ENCODE results near the gene CKS2.

DNA sequence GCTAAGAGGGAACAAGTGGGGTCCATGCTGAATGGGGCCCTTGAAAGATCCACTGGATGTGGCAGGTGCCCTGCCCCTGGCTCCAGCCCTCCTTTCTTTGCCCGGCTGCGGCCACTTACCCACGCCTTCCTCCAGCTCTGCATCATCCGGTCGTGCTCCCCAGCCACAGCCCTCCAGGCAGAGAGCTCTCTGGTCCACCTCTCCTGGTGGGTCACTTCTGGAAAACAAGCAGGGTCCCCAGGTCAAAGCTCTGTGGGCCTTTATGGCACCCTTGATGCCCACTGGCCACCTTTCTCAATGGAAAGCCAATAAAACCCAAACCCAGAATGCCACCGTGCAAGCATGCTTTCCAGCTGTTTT lies 52.3 kb downstream of the CKS2 start:
- TF ChIP-seq, protein P1, sequence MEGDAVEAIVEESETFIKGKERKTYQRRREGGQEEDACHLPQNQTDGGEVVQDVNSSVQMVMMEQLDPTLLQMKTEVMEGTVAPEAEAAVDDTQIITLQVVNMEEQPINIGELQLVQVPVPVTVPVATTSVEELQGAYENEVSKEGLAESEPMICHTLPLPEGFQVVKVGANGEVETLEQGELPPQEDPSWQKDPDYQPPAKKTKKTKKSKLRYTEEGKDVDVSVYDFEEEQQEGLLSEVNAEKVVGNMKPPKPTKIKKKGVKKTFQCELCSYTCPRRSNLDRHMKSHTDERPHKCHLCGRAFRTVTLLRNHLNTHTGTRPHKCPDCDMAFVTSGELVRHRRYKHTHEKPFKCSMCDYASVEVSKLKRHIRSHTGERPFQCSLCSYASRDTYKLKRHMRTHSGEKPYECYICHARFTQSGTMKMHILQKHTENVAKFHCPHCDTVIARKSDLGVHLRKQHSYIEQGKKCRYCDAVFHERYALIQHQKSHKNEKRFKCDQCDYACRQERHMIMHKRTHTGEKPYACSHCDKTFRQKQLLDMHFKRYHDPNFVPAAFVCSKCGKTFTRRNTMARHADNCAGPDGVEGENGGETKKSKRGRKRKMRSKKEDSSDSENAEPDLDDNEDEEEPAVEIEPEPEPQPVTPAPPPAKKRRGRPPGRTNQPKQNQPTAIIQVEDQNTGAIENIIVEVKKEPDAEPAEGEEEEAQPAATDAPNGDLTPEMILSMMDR (IDR thresholded peaks at IDR 0.05; ENCODE audit: control extremely low read depth in 1 of 3, insufficient read depth in 1 of 3, low read depth in 1 of 3, low read length in 3 of 3) = no peak
- TF ChIP-seq EGR1 (IDR thresholded peaks at IDR 0.05; ENCODE audit: borderline replicate concordance, low read depth, low read length) (no peak), KDM1A (IDR thresholded peaks at IDR 0.05; ENCODE audit: borderline replicate concordance, low read length) (no peak), KDM5A (IDR thresholded peaks at IDR 0.05; ENCODE audit: low read length) (no peak), POLR2AphosphoS5 (IDR thresholded peaks at IDR 0.05; ENCODE audit: low read depth, low read length) (no peak), CTBP2 (IDR thresholded peaks at IDR 0.05; ENCODE audit: borderline replicate concordance, insufficient read depth, insufficient read length, low read length) (no peak), MAFK (IDR thresholded peaks at IDR 0.05; ENCODE audit: low read depth, low read length) (no peak), POLR2A (IDR thresholded peaks at IDR 0.05; ENCODE audit: control extremely low read depth in 1 of 2, low read depth in 2 of 2, low read length in 2 of 2) (no peak), SP1 (IDR thresholded peaks at IDR 0.05; ENCODE audit: low read depth, low read length) (no peak), PHF8 (conservative IDR thresholded peaks at IDR 0.05; ENCODE audit: low read depth, low read length) (no peak), HDAC6 (IDR thresholded peaks at IDR 0.05; ENCODE audit: low read depth, low read length) (no peak), TAF7 (optimal IDR thresholded peaks at IDR 0.05; ENCODE audit: borderline replicate concordance, low read depth, low read length) (no peak), GABPA (IDR thresholded peaks at IDR 0.05; ENCODE audit: borderline replicate concordance, insufficient read depth, low read length) (no peak)
- TF ChIP-seq, protein P2, sequence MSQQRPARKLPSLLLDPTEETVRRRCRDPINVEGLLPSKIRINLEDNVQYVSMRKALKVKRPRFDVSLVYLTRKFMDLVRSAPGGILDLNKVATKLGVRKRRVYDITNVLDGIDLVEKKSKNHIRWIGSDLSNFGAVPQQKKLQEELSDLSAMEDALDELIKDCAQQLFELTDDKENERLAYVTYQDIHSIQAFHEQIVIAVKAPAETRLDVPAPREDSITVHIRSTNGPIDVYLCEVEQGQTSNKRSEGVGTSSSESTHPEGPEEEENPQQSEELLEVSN (IDR thresholded peaks at IDR 0.05) = no peak

All from H1 (cell line).